GM23338 (cell line): Measurements from ENCODE around the gene THADA. TPM values are rescaled to one million over a fixed set of nuclear protein-coding genes. Genes with fewer than 3 reads are reported as not detected.

ENCODE experiments used
- ATAC-seq: fragments of 200-7000 bp; cut with Tn5 transposase; 3 replicates; pipeline ENCODE4 v1.9.1; 2020
- DNase-seq: peaks from one replicate; pipeline ENCODE4 v3.0.0-alpha.2; 2015; ENCODE audit warnings: low spot score
- H2AFZ ChIP-seq: fragments of 200-600 bp; sonication (generic); 2 replicates; pipeline ENCODE4 v1.8.0; 2016; ENCODE audit warnings: antibody characterized with exemption, mild to moderate bottlenecking, moderate library complexity
- H3F3A ChIP-seq: fragments of 200-600 bp; sonication (generic); replicated peaks from 2 replicates; pipeline ENCODE4 v1.8.0; 2017; ENCODE audit warnings: antibody characterized with exemption, mixed run types, low read depth
- H3K27ac ChIP-seq: fragments of 200-600 bp; sonication (generic); 2 replicates; pipeline ENCODE4 v1.6.1; 2016; ENCODE audit warnings: low read depth
- H3K27me3 ChIP-seq: fragments of 200-600 bp; sonication (generic); 2 replicates; pipeline ENCODE4 v1.8.0; 2016; ENCODE audit warnings: mild to moderate bottlenecking, mixed run types, moderate library complexity; ENCODE audit not compliant: insufficient read depth
- H3K36me3 ChIP-seq: fragments of 200-600 bp; sonication (generic); 2 replicates; pipeline ENCODE4 v1.8.0; 2016; ENCODE audit warnings: mild to moderate bottlenecking; ENCODE audit not compliant: insufficient read depth
- H3K4me1 ChIP-seq: fragments of 200-600 bp; sonication (generic); 2 replicates; pipeline ENCODE4 v1.8.0; 2016; ENCODE audit warnings: mild to moderate bottlenecking, moderate library complexity; ENCODE audit not compliant: insufficient read depth
- H3K4me2 ChIP-seq: fragments of 200-600 bp; sonication (generic); 2 replicates; pipeline ENCODE4 v1.7.1; 2017; ENCODE audit warnings: mixed run types
- H3K4me3 ChIP-seq: fragments of 200-600 bp; sonication (generic); 2 replicates; pipeline ENCODE4 v1.6.1; 2016; ENCODE audit warnings: mixed run types
- H3K79me2 ChIP-seq: fragments of 200-600 bp; sonication (generic); replicated peaks from 2 replicates; pipeline ENCODE4 v1.8.0; 2017; ENCODE audit warnings: mild to moderate bottlenecking; ENCODE audit not compliant: insufficient read depth
- H3K9me2 ChIP-seq: fragments of 200-600 bp; sonication (generic); 2 replicates; pipeline ENCODE4 v1.8.0; 2017; ENCODE audit not compliant: insufficient read depth
- H4K20me1 ChIP-seq: fragments of 200-600 bp; sonication (generic); replicated peaks from 2 replicates; pipeline ENCODE4 v1.8.0; 2017; ENCODE audit warnings: mild to moderate bottlenecking; ENCODE audit not compliant: insufficient read depth
- H3K27ac Mint-ChIP-seq: 2 replicates; pipeline ENCODE4 v1.8.0; 2020; ENCODE audit warnings: inconsistent platforms, mild to moderate bottlenecking, moderate library complexity, mixed read lengths
- H3K27me3 Mint-ChIP-seq: 3 replicates; pipeline ENCODE4 v1.8.0; 2022; ENCODE audit warnings: low read depth, mild to moderate bottlenecking, moderate library complexity, mixed read lengths, inconsistent platforms; ENCODE audit not compliant: insufficient read depth, poor library complexity
- H3K36me3 Mint-ChIP-seq: 3 replicates; pipeline ENCODE4 v1.8.0; 2021; ENCODE audit warnings: low read depth, mild to moderate bottlenecking, inconsistent platforms, moderate library complexity, mixed read lengths
- H3K4me1 Mint-ChIP-seq: 3 replicates; pipeline ENCODE4 v1.8.0; 2020; ENCODE audit warnings: mild to moderate bottlenecking, inconsistent platforms, mixed read lengths
- H3K4me3 Mint-ChIP-seq: 3 replicates; pipeline ENCODE4 v1.8.0; 2021; ENCODE audit warnings: moderate library complexity, mild to moderate bottlenecking, inconsistent platforms, mixed read lengths
- H3K9me3 Mint-ChIP-seq: 3 replicates; pipeline ENCODE4 v1.8.0; 2020; ENCODE audit warnings: moderate library complexity, mild to moderate bottlenecking, inconsistent platforms, mixed read lengths
- CREB1 ChIP-seq: fragments of 250-450 bp; sonication (Bioruptor Pico); IDR thresholded peaks from 2 replicates; pipeline ENCODE4 v1.5.0; 2020; ENCODE audit warnings: low read depth, mild to moderate bottlenecking, moderate library complexity
- ZNF114 ChIP-seq: fragments of 250-450 bp; sonication (Bioruptor Pico); IDR thresholded peaks from 2 replicates; pipeline ENCODE4 v1.5.0; 2020; ENCODE audit warnings: mild to moderate bottlenecking, moderate library complexity
- ZNF331 ChIP-seq: fragments of 250-450 bp; sonication (Bioruptor Pico); IDR thresholded peaks from 2 replicates; pipeline ENCODE4 v1.5.0; 2020; ENCODE audit warnings: low read depth, mild to moderate bottlenecking, moderate library complexity
- polyA plus RNA-seq: library from polyadenylated mRNA; unstranded; fragments of >200 nt; fragmentation: Nextera tagmentation; extraction: Ambion mirVana; gene quantifications from 2 replicates; pipeline ENCODE4 v1.2.1, GENCODE V29; 2016
- total RNA-seq: library from RNA; depleted of rRNA; stranded (reverse); fragments of >200 nt; shearing (Covaris generic); gene quantifications from 2 replicates; pipeline ENCODE4 v1.2.3, GENCODE V29; 2014
- TF ChIP-seq, protein P1 (sequence below): IDR thresholded peaks from 2 replicates; pipeline ENCODE4 v1.6.1; 2016; ENCODE audit warnings: antibody characterized with exemption
- TF ChIP-seq, protein P2 (sequence below): IDR thresholded peaks from one replicate; pipeline ENCODE4 v1.6.1; 2018; ENCODE audit warnings: antibody characterized with exemption; ENCODE audit not compliant: unreplicated experiment
- TF ChIP-seq, protein P3 (sequence below): fragments of 250-450 bp; sonication (Bioruptor Pico); IDR thresholded peaks from 2 replicates; pipeline ENCODE4 v1.5.0; 2020; ENCODE audit warnings: mild to moderate bottlenecking, moderate library complexity

THADA gene
- total and polyA plus RNA-seq, 2 experiments from 2014 or later, result 17.0 to 30.7 TPM

DNA sequence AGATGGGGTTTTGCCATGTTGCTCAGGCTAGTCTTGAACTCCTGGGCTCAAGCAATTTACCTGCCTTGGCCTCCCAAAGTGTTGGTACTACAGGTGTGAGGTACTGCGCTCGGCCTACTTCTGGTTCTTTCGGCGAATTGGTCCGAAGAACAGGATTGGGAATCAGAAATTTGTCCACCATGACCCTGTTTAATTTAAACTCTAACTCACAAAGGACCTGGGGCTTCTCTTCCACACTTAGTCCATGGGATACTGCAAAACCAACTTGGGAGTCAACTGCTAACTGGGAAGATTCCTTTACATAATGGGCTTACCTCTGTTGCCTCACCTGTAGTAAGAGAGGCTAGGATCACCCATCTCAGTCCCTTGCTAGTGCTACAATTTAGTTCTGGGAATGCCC, 289.6 kb downstream of the THADA start:
- H4K20me1 ChIP-seq, result no peaks in the 10 kb centered on the region
- H3K4me3 Mint-ChIP-seq, result no peak overlapping the region
- no peak for ATAC-seq
- no peaks in the 10 kb centered on the region for H3K27me3 ChIP-seq
- 0 out of 2 replicates have a peak, but pooled peaks cover 3% of the 10 kb centered on the region for H3K9me2 ChIP-seq
- H3K36me3 Mint-ChIP-seq, result no peaks in the 10 kb centered on the region
- peaks cover 10% of the 10 kb centered on the region; the same call in 2 of the 3 replicates for H3K4me1 Mint-ChIP-seq
- H3K4me3 ChIP-seq, result no peak overlapping the region
- H3K36me3 ChIP-seq, result no peaks in the 10 kb centered on the region
- H3K27ac Mint-ChIP-seq, result no peak overlapping the region
- H3K27ac ChIP-seq, result no peak overlapping the region
- no peaks in the 10 kb centered on the region for H3F3A ChIP-seq
- DNase-seq, result no peak
- no peak overlapping the region for H3K4me2 ChIP-seq
- no peaks in the 10 kb centered on the region for H3K4me1 ChIP-seq
- H3K27me3 Mint-ChIP-seq, result peaks cover 2% of the 10 kb centered on the region
- H2AFZ ChIP-seq, result no peak overlapping the region
- H3K79me2 ChIP-seq, result no peaks in the 10 kb centered on the region
- no peak for TF ChIP-seq ZNF114
- TF ChIP-seq ZNF331 (CRISPR knock-in tag), result no peak
- TF ChIP-seq, protein P1, sequence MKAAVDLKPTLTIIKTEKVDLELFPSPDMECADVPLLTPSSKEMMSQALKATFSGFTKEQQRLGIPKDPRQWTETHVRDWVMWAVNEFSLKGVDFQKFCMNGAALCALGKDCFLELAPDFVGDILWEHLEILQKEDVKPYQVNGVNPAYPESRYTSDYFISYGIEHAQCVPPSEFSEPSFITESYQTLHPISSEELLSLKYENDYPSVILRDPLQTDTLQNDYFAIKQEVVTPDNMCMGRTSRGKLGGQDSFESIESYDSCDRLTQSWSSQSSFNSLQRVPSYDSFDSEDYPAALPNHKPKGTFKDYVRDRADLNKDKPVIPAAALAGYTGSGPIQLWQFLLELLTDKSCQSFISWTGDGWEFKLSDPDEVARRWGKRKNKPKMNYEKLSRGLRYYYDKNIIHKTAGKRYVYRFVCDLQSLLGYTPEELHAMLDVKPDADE, result no peak
- TF ChIP-seq CREB1 (CRISPR knock-in tag), result no peak
- TF ChIP-seq, protein P2, sequence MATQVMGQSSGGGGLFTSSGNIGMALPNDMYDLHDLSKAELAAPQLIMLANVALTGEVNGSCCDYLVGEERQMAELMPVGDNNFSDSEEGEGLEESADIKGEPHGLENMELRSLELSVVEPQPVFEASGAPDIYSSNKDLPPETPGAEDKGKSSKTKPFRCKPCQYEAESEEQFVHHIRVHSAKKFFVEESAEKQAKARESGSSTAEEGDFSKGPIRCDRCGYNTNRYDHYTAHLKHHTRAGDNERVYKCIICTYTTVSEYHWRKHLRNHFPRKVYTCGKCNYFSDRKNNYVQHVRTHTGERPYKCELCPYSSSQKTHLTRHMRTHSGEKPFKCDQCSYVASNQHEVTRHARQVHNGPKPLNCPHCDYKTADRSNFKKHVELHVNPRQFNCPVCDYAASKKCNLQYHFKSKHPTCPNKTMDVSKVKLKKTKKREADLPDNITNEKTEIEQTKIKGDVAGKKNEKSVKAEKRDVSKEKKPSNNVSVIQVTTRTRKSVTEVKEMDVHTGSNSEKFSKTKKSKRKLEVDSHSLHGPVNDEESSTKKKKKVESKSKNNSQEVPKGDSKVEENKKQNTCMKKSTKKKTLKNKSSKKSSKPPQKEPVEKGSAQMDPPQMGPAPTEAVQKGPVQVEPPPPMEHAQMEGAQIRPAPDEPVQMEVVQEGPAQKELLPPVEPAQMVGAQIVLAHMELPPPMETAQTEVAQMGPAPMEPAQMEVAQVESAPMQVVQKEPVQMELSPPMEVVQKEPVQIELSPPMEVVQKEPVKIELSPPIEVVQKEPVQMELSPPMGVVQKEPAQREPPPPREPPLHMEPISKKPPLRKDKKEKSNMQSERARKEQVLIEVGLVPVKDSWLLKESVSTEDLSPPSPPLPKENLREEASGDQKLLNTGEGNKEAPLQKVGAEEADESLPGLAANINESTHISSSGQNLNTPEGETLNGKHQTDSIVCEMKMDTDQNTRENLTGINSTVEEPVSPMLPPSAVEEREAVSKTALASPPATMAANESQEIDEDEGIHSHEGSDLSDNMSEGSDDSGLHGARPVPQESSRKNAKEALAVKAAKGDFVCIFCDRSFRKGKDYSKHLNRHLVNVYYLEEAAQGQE, result no peak
- H3K9me3 Mint-ChIP-seq, result no peaks in the 10 kb centered on the region

DNA sequence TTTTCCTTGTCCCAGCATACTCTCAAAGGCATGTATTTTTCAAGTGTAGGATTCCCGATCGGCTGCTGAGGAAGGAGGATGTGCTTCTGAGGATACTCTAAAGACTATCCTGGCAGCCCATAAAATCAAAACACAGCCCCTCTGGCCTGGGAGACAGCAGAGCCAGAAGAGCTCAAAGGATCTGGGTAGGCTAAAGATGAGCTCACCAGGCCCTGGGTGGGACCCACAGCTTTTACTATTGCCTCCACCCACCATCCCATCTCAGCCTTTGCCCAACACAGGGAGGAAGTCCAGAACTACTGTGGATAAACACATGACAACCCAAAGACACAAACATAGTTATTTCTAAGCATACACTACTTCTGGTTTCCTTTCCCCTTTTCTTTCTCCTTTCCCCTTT, 290.3 kb downstream of the THADA start:
- H4K20me1 ChIP-seq, result no peaks in the 10 kb centered on the region
- H3K4me3 ChIP-seq, result no peak overlapping the region
- no peaks in the 10 kb centered on the region for H3K79me2 ChIP-seq
- Mint-ChIP-seq H3K4me3 (no peak overlapping the region), H3K36me3 (no peaks in the 10 kb centered on the region), H3K9me3 (no peaks in the 10 kb centered on the region), H3K27ac (no peak overlapping the region), H3K4me1 (peaks cover 11% of the 10 kb centered on the region; the same call in 2 of the 3 replicates), H3K27me3 (peaks cover 2% of the 10 kb centered on the region)
- no peak overlapping the region for H2AFZ ChIP-seq
- no peak overlapping the region for H3K27ac ChIP-seq
- no peaks in the 10 kb centered on the region for H3K27me3 ChIP-seq
- H3K4me2 ChIP-seq, result no peak overlapping the region
- ATAC-seq (no peak), DNase-seq (no peak)
- no peaks in the 10 kb centered on the region for H3F3A ChIP-seq
- 0 out of 2 replicates have a peak, but pooled peaks cover 3% of the 10 kb centered on the region for H3K9me2 ChIP-seq
- no peaks in the 10 kb centered on the region for H3K4me1 ChIP-seq
- no peaks in the 10 kb centered on the region for H3K36me3 ChIP-seq
- TF ChIP-seq, protein P2, result no peak
- TF ChIP-seq, protein P3, sequence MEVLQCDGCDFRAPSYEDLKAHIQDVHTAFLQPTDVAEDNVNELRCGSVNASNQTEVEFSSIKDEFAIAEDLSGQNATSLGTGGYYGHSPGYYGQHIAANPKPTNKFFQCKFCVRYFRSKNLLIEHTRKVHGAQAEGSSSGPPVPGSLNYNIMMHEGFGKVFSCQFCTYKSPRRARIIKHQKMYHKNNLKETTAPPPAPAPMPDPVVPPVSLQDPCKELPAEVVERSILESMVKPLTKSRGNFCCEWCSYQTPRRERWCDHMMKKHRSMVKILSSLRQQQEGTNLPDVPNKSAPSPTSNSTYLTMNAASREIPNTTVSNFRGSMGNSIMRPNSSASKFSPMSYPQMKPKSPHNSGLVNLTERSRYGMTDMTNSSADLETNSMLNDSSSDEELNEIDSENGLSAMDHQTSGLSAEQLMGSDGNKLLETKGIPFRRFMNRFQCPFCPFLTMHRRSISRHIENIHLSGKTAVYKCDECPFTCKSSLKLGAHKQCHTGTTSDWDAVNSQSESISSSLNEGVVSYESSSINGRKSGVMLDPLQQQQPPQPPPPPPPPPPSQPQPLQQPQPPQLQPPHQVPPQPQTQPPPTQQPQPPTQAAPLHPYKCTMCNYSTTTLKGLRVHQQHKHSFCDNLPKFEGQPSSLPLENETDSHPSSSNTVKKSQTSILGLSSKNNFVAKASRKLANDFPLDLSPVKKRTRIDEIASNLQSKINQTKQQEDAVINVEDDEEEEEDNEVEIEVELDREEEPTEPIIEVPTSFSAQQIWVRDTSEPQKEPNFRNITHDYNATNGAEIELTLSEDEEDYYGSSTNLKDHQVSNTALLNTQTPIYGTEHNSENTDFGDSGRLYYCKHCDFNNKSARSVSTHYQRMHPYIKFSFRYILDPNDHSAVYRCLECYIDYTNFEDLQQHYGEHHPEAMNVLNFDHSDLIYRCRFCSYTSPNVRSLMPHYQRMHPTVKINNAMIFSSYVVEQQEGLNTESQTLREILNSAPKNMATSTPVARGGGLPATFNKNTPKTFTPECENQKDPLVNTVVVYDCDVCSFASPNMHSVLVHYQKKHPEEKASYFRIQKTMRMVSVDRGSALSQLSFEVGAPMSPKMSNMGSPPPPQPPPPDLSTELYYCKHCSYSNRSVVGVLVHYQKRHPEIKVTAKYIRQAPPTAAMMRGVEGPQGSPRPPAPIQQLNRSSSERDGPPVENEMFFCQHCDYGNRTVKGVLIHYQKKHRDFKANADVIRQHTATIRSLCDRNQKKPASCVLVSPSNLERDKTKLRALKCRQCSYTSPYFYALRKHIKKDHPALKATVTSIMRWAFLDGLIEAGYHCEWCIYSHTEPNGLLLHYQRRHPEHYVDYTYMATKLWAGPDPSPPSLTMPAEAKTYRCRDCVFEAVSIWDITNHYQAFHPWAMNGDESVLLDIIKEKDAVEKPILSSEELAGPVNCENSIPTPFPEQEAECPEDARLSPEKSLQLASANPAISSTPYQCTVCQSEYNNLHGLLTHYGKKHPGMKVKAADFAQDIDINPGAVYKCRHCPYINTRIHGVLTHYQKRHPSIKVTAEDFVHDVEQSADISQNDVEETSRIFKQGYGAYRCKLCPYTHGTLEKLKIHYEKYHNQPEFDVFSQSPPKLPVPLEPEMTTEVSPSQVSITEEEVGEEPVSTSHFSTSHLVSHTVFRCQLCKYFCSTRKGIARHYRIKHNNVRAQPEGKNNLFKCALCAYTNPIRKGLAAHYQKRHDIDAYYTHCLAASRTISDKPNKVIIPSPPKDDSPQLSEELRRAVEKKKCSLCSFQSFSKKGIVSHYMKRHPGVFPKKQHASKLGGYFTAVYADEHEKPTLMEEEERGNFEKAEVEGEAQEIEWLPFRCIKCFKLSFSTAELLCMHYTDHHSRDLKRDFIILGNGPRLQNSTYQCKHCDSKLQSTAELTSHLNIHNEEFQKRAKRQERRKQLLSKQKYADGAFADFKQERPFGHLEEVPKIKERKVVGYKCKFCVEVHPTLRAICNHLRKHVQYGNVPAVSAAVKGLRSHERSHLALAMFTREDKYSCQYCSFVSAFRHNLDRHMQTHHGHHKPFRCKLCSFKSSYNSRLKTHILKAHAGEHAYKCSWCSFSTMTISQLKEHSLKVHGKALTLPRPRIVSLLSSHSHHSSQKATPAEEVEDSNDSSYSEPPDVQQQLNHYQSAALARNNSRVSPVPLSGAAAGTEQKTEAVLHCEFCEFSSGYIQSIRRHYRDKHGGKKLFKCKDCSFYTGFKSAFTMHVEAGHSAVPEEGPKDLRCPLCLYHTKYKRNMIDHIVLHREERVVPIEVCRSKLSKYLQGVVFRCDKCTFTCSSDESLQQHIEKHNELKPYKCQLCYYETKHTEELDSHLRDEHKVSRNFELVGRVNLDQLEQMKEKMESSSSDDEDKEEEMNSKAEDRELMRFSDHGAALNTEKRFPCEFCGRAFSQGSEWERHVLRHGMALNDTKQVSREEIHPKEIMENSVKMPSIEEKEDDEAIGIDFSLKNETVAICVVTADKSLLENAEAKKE (CRISPR knock-in tag), result no peak
